ENCODE data around the gene NR2C2. TPM values are rescaled to one million over a fixed set of nuclear protein-coding genes. Genes with fewer than 3 reads are reported as not detected.

NR2C2 gene
- total RNA-seq, 1 experiment from 2014 or later = 38.5 TPM

DNA sequence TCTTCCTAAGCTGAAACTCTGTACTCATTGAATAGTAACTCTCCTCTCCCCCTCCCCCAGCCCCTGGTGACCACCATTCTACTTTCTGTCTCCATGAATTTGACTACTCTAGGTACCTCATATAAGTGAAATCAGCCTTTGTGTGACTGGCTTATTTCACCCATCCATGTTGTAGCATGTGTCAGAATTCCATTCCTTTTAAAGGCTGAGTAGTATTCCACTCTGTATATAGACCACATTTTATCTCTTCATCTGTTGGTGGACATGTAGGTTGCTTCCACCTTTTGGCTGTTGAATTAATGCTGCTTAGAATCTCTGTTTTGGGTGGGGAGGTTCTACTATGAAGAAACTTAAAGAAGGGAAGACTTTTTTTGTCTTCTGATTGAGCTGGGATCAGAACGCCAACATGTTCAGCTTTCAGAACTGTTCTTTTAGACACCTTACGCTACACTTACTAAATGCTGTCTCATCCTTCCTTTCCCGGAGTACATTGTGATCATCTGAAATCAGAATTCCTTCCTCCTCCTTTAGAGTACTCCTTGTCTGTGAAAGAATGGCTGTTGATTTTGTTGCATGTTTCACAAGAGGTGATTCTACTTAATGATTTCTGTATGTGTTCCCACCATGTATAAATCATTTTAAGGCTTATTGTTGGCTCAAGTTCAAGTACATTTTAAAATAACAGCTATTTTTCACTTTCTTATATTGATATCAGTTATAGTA is 67.4 kb downstream of the NR2C2 start:
- Histone ChIP-seq H2BK12ac (ENCODE audit: insufficient read length, low read depth, low read length) (no peak overlapping the region), H4K91ac (ENCODE audit: insufficient read length, low read depth, low read length) (no peak overlapping the region), H3K9ac (ENCODE audit: extremely low read depth, insufficient read length, low read length) (no peak overlapping the region), H3K4ac (ENCODE audit: low read depth, low read length) (no peak overlapping the region), H3K27ac (ENCODE audit: insufficient read length, low read depth, low read length) (no peak overlapping the region), H4K5ac (ENCODE audit: insufficient read length, low read depth, low read length) (no peak overlapping the region), H3K18ac (ENCODE audit: insufficient read length, low read depth, low read length) (no peak overlapping the region), H2BK120ac (ENCODE audit: low read depth, low read length, poor library complexity, severe bottlenecking) (no peak overlapping the region), H2AFZ (ENCODE audit: low read length) (no peak overlapping the region), H3K4me2 (ENCODE audit: insufficient read depth, insufficient read length, low read length) (no peak overlapping the region), H4K8ac (replicated peaks; ENCODE audit: insufficient read length, low read depth, low read length) (no peak overlapping the region), H3K79me2 (ENCODE audit: insufficient read depth, low read length) (no peaks in the 10 kb centered on the region), H3T11ph (ENCODE audit: low read length) (no peak overlapping the region), H3K79me1 (ENCODE audit: insufficient read depth, low read depth, low read length, poor library complexity, severe bottlenecking) (no peaks in the 10 kb centered on the region), H3K9me3 (ENCODE audit: control insufficient read depth, low read depth, low read length) (no peaks in the 10 kb centered on the region), H2BK5ac (ENCODE audit: insufficient read length, low read length) (no peak overlapping the region), H3K23me2 (ENCODE audit: insufficient read length, low read depth, low read length, poor library complexity, severe bottlenecking) (no peaks in the 10 kb centered on the region), H3K56ac (ENCODE audit: insufficient read length, low read depth, low read length) (no peak overlapping the region), H3K14ac (ENCODE audit: insufficient read depth, low read length) (no peak overlapping the region), H3K4me1 (ENCODE audit: insufficient read depth, low read length) (no peaks in the 10 kb centered on the region), H3K23ac (ENCODE audit: insufficient read length, low read depth, low read length) (no peak overlapping the region), H3K27me3 (ENCODE audit: insufficient read depth, low read length) (no peaks in the 10 kb centered on the region), H4K20me1 (ENCODE audit: control insufficient read depth, insufficient read depth, insufficient read length) (no peaks in the 10 kb centered on the region), H2BK15ac (ENCODE audit: low read depth, low read length) (no peak overlapping the region), H2AK5ac (ENCODE audit: insufficient read length, low read length) (no peak overlapping the region), H2BK20ac (ENCODE audit: low read depth, low read length, poor library complexity, severe bottlenecking) (no peak overlapping the region)
- no peaks in the 10 kb centered on the region for H3K4me1 Mint-ChIP-seq
- no peak for DNase-seq
- no CpG with 5 or more reads among the region's 3 CpGs for WGBS (ENCODE audit: extremely low coverage, insufficient read length, low lambda C conversion rate)
- peaks cover 34 to 74% (median 67%) of the 10 kb centered on the region in 3 experiments for H3K36me3 Mint-ChIP-seq (ENCODE audit: insufficient read depth in 1 of 3, low read depth in 3 of 3)
- H3K9me3 Mint-ChIP-seq = no peaks in the 10 kb centered on the region
- H3K27me3 Mint-ChIP-seq (ENCODE audit: low read depth) = no peaks in the 10 kb centered on the region
- no peak overlapping the region for H3K27ac Mint-ChIP-seq
- H3K4me3 Mint-ChIP-seq = no peak overlapping the region
- TF ChIP-seq, protein P1, sequence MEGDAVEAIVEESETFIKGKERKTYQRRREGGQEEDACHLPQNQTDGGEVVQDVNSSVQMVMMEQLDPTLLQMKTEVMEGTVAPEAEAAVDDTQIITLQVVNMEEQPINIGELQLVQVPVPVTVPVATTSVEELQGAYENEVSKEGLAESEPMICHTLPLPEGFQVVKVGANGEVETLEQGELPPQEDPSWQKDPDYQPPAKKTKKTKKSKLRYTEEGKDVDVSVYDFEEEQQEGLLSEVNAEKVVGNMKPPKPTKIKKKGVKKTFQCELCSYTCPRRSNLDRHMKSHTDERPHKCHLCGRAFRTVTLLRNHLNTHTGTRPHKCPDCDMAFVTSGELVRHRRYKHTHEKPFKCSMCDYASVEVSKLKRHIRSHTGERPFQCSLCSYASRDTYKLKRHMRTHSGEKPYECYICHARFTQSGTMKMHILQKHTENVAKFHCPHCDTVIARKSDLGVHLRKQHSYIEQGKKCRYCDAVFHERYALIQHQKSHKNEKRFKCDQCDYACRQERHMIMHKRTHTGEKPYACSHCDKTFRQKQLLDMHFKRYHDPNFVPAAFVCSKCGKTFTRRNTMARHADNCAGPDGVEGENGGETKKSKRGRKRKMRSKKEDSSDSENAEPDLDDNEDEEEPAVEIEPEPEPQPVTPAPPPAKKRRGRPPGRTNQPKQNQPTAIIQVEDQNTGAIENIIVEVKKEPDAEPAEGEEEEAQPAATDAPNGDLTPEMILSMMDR (conservative IDR thresholded peaks at IDR 0.05) = no peak

Data from H9 (cell line).